IMR-90 (cell line): ENCODE results near the gene TINAGL1. TPM values are rescaled to one million over a fixed set of nuclear protein-coding genes. Genes with fewer than 3 reads are reported as not detected.

Experiments used
- ATAC-seq: fragments of 200-7000 bp; cut with Tn5 transposase; 2 replicates; pipeline ENCODE4 v1.9.1; 2020; ENCODE audit warnings: low read depth, mild to moderate bottlenecking, moderate library complexity
- BruUV-seq: library from RNA; stranded (reverse); fragments of 400-500 nt; replicated peaks from 2 replicates; lab custom pipeline; 2021; lab: Mats Ljungman, UMichigan
- CTCF ChIA-PET: fragments of 300-600 bp; formaldehyde crosslinking; extraction: SDS; loops from one replicate; lab custom pipeline; 2021; ENCODE audit warnings: antibody characterized with exemption; lab: Yijun Ruan, JAX
- POLR2A ChIA-PET: fragments of 300-600 bp; sonication (Branson Sonifier 250); formaldehyde crosslinking; loops from one replicate; lab custom pipeline; 2022; ENCODE audit warnings: antibody characterized with exemption; ENCODE audit not compliant: unreplicated experiment; lab: Charles Lee
- DNase-seq: peaks from one replicate; pipeline ENCODE4 v3.0.0; 2013
- H2AFZ ChIP-seq: replicated peaks from 2 replicates; pipeline ENCODE3; 2013; ENCODE audit warnings: low read length, mild to moderate bottlenecking; ENCODE audit not compliant: poor library complexity
- H2AK5ac ChIP-seq: 2 replicates; pipeline ENCODE4 v1.6.1; 2013; ENCODE audit warnings: low read depth, low read length, inconsistent platforms
- H2AK9ac ChIP-seq: replicated peaks from 2 replicates; pipeline ENCODE3; 2013; ENCODE audit warnings: mild to moderate bottlenecking, low read depth, low read length, moderate library complexity; ENCODE audit not compliant: poor library complexity
- H2BK120ac ChIP-seq: 2 replicates; pipeline ENCODE4 v1.6.1; 2013; ENCODE audit warnings: low read depth, low read length, inconsistent platforms
- H2BK15ac ChIP-seq: 3 replicates; pipeline ENCODE4 v1.6.1; 2013; ENCODE audit warnings: low read depth, low read length, inconsistent platforms
- H2BK20ac ChIP-seq: 2 replicates; pipeline ENCODE4 v1.6.1; 2013; ENCODE audit warnings: low read depth, mild to moderate bottlenecking, inconsistent platforms, low read length, moderate library complexity
- H2BK5ac ChIP-seq: 2 replicates; pipeline ENCODE4 v1.6.1; 2013; ENCODE audit warnings: mild to moderate bottlenecking, low read depth, low read length, inconsistent platforms; ENCODE audit not compliant: poor library complexity, severe bottlenecking
- H3K14ac ChIP-seq: replicated peaks from 2 replicates; pipeline ENCODE4 v1.6.1; 2013; ENCODE audit warnings: low read depth, low read length, inconsistent platforms
- H3K18ac ChIP-seq: 2 replicates; pipeline ENCODE4 v1.6.1; 2013; ENCODE audit warnings: low read depth, low read length, control low read depth
- H3K23ac ChIP-seq: 2 replicates; pipeline ENCODE4 v1.6.1; 2013; ENCODE audit warnings: low read depth, low read length, inconsistent platforms
- H3K27ac ChIP-seq: 2 replicates; pipeline ENCODE4 v1.5.1; 2013; ENCODE audit warnings: mild to moderate bottlenecking, control low read depth, low read length; ENCODE audit not compliant: insufficient read depth
- H3K27me3 ChIP-seq: 2 replicates; pipeline ENCODE4 v1.6.1; 2013; ENCODE audit warnings: low read length; ENCODE audit not compliant: control insufficient read depth, insufficient read depth
- H3K36me3 ChIP-seq: 2 replicates; pipeline ENCODE4 v1.6.1; 2013; ENCODE audit warnings: low read length, mixed read lengths; ENCODE audit not compliant: control insufficient read depth, insufficient read depth
- H3K4ac ChIP-seq: 2 replicates; pipeline ENCODE4 v1.6.1; 2013; ENCODE audit warnings: low read depth, low read length, inconsistent platforms
- H3K4me1 ChIP-seq: 2 replicates; pipeline ENCODE4 v1.6.1; 2013; ENCODE audit warnings: low read length, mixed read lengths; ENCODE audit not compliant: control insufficient read depth, insufficient read depth
- H3K4me2 ChIP-seq: 2 replicates; pipeline ENCODE4 v1.6.1; 2013; ENCODE audit warnings: low read depth, mild to moderate bottlenecking, control low read depth, low read length, moderate library complexity
- H3K4me3 ChIP-seq: 2 replicates; pipeline ENCODE4 v1.5.1; 2013; ENCODE audit warnings: low read depth, mild to moderate bottlenecking, control low read depth, low read length, moderate library complexity; ENCODE audit not compliant: insufficient read depth
- H3K56ac ChIP-seq: 2 replicates; pipeline ENCODE4 v1.6.1; 2013; ENCODE audit warnings: low read length, inconsistent platforms; ENCODE audit not compliant: insufficient read depth; ENCODE audit errors: extremely low read depth
- H3K79me1 ChIP-seq, 2 experiments: 2 replicates each; pipeline ENCODE4 v1.6.1; 2013; ENCODE audit warnings: low read length in 2 of 2, inconsistent platforms in 1 of 2, low read depth in 1 of 2
- H3K9ac ChIP-seq: 2 replicates; pipeline ENCODE4 v1.6.1; 2013; ENCODE audit warnings: low read depth, low read length, control low read depth
- H3K9me1 ChIP-seq: 2 replicates; pipeline ENCODE4 v1.6.1; 2013; ENCODE audit warnings: low read length, inconsistent platforms; ENCODE audit not compliant: insufficient read depth
- H3K9me3 ChIP-seq: 2 replicates; pipeline ENCODE4 v1.6.1; 2013; ENCODE audit warnings: low read length; ENCODE audit not compliant: control insufficient read depth, insufficient read depth
- H4K20me1 ChIP-seq: 2 replicates; pipeline ENCODE4 v1.6.1; 2013; ENCODE audit warnings: low read length, inconsistent platforms; ENCODE audit not compliant: insufficient read depth
- H4K5ac ChIP-seq: 2 replicates; pipeline ENCODE4 v1.6.1; 2013; ENCODE audit warnings: mild to moderate bottlenecking, low read depth, low read length, control low read depth
- H4K8ac ChIP-seq, 2 experiments: 2 replicates each; pipeline ENCODE4 v1.6.1; 2013; ENCODE audit warnings: low read depth in 2 of 2, low read length in 2 of 2, control low read depth in 1 of 2, inconsistent platforms in 1 of 2
- H4K91ac ChIP-seq: 2 replicates; pipeline ENCODE4 v1.6.1; 2013; ENCODE audit warnings: low read depth, low read length, inconsistent platforms; ENCODE audit not compliant: insufficient read depth
- CEBPB ChIP-seq: IDR thresholded peaks from 2 replicates; pipeline ENCODE4 v1.6.1; 2012; ENCODE audit warnings: low read depth, low read length, improper control_type of control experiment
- CHD1 ChIP-seq: IDR thresholded peaks from 2 replicates; pipeline ENCODE4 v1.6.1; 2012; ENCODE audit warnings: low read depth, low read length, improper control_type of control experiment
- MAFK ChIP-seq: IDR thresholded peaks from 2 replicates; pipeline ENCODE4 v1.6.1; 2012; ENCODE audit warnings: low read depth, low read length, improper control_type of control experiment
- MAZ ChIP-seq: IDR thresholded peaks from 2 replicates; pipeline ENCODE4 v1.6.1; 2012; ENCODE audit warnings: low read depth, mild to moderate bottlenecking, low read length, improper control_type of control experiment, moderate library complexity, borderline replicate concordance
- NFE2L2 ChIP-seq: fragments of 150-350 bp; IDR thresholded peaks from 2 replicates; pipeline ENCODE4 v1.6.1; 2016; ENCODE audit warnings: low read depth, mild to moderate bottlenecking, low read length
- RAD21 ChIP-seq: IDR thresholded peaks from 2 replicates; pipeline ENCODE4 v1.6.1; 2012; ENCODE audit warnings: low read length, improper control_type of control experiment
- RCOR1 ChIP-seq: IDR thresholded peaks from 2 replicates; pipeline ENCODE4 v1.6.1; 2012; ENCODE audit warnings: mild to moderate bottlenecking, low read length, improper control_type of control experiment; ENCODE audit not compliant: insufficient replicate concordance
- RFX5 ChIP-seq: IDR thresholded peaks from 2 replicates; pipeline ENCODE4 v1.8.0; 2012; ENCODE audit warnings: low read depth, mild to moderate bottlenecking, low read length, moderate library complexity
- SMC3 ChIP-seq: fragments of 150-350 bp; IDR thresholded peaks from 2 replicates; pipeline ENCODE4 v1.6.1; 2016; ENCODE audit warnings: low read depth, mild to moderate bottlenecking, antibody characterized with exemption, low read length, moderate library complexity
- WGBS, 2 experiments: methylation state at CpG; one replicate each; pipeline versions ENCODE4 v1.1.5 to v1.1.7; 2013; ENCODE audit warnings: missing lambda C conversion rate in 2 of 2; ENCODE audit not compliant: insufficient read length in 1 of 2; ENCODE audit errors: extremely low coverage in 2 of 2; 5-methylcytosine and 5-hydroxymethylcytosine counted together
- dilution Hi-C: fragments of 300-500 bp; cut with HindIII; formaldehyde crosslinking; loops from one replicate; pipeline ENCODE4 v1.14.3; 2018; ENCODE audit warnings: low sequenced_read_pairs; ENCODE audit not compliant: unreplicated experiment
- in situ Hi-C: fragments of 300-500 bp; cut with MboI; formaldehyde crosslinking; loops from 3 replicates; pipeline ENCODE4 v1.14.3; 2019; ENCODE audit warnings: low sequenced_read_pairs, inconsistent platforms, mixed read lengths
- intact Hi-C: fragments of 100-400 bp; cut with micrococcal nuclease; formaldehyde crosslinking; loops from 2 replicates; pipeline ENCODE4 v1.10.0; 2022
- polyA plus RNA-seq, 3 experiments: library from polyadenylated mRNA; depleted of rRNA; stranded (reverse); fragments of >200 nt; gene quantifications; 2 replicates each; pipeline ENCODE4 v1.2.3, GENCODE V29; 2012; ENCODE audit warnings: low replicate concordance in 1 of 3
- total RNA-seq: library from RNA; depleted of rRNA; stranded (reverse); fragments of >200 nt; gene quantifications from 2 replicates; pipeline ENCODE4 v1.2.3, GENCODE V29; 2012

TINAGL1 gene
- total and polyA plus RNA-seq, 2 of the 4 experiments (the other 2 are of a cell fraction): 0.54 to 1.5 TPM

- TF ChIP-seq NFE2L2: no peak
Measured at GRCh38 chr1:31624731-31625514, 48.6 kb downstream of the TINAGL1 start (continued).

DNA sequence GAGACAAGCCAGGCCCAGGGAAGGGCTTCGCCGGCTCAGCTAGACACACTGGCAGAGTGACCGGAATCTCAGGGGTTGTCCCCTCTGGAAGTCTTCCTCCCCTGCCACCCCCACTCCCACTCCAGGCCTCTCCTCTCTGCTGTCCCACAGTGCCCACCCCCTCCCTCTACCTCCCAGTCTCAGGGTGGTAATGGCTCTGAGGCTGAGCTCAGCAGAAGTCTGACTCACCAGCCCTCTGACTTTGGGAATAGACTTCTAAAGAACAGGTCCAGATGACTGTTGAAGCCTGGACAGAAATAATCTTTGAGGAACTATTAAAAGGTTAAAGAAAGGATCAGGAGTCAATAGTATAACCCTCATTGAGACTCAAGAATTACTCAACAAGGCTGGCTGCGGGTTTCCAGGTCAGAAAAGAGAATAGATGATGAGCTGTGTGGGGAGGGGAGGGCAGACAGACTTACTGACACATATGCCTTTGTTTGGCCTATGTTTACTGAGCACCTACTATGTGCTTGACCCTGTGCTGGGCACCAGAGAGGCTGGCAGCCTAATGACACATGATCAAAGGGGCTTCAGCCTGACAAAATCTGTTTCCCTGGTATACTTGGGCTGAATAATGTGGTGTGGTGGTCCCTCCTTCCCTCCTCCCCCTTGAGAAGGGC, 49.4 kb downstream of the TINAGL1 start:
- dilution Hi-C loops (no loop called here), in situ Hi-C loops (no loop called here), intact Hi-C loops (no loop called here)
- Histone ChIP-seq H2AFZ (no peak overlapping the region), H3K14ac (no peak overlapping the region), H3K4me2 (no peak overlapping the region), H2BK20ac (no peak overlapping the region), H3K36me3 (peaks cover 19% of the 10 kb centered on the region), H3K4me1 (peaks cover 8% of the 10 kb centered on the region), H3K18ac (no peak overlapping the region), H3K23ac (no peak overlapping the region), H3K27ac (no peak overlapping the region), H4K8ac (no peak overlapping the region), H2AK9ac (no peak overlapping the region), H2BK5ac (no peak overlapping the region), H3K56ac (no peak overlapping the region), H2BK120ac (no peak overlapping the region), H3K9me1 (peaks cover 9% of the 10 kb centered on the region; the same call in 1 of the 2 replicates), H3K9ac (no peak overlapping the region), H3K4me3 (no peak overlapping the region), H3K9me3 (no peaks in the 10 kb centered on the region), H3K4ac (no peak overlapping the region), H3K27me3 (no peaks in the 10 kb centered on the region), H2BK15ac (no peak overlapping the region), H3K79me1 (peaks cover 0 to 4% of the 10 kb centered on the region in 2 experiments; a peak in 1 of 4 replicates), H4K91ac (no peak overlapping the region), H4K5ac (no peak overlapping the region), H2AK5ac (no peak overlapping the region), H4K20me1 (0 out of 2 replicates have a peak, but pooled peaks cover 10% of the 10 kb centered on the region)
- DNase-seq: peak; percentile 74
- 100% methylated on average over 1 of the region's 4 CpGs; no CpG with 5 or more reads in 1 of the 2 experiments for WGBS, 2 experiments
- ChIA-PET CTCF (no interaction called here), POLR2A (no interaction called here)
- BruUV-seq: no TSS peak
- no peak for TF ChIP-seq SMC3
- TF ChIP-seq CEBPB: no peak
- peak; percentile 4 for TF ChIP-seq RCOR1
- no peak for TF ChIP-seq RAD21
- TF ChIP-seq MAFK: peak; percentile 17; the same call in 1 of the 2 replicates
- 0 out of 2 replicates have a peak, but pooled peaks have one; percentile 24 for TF ChIP-seq MAZ
- no peak for TF ChIP-seq RFX5
- TF ChIP-seq CHD1: no peak
- peak; percentile 87 for ATAC-seq
